Calu3 (cell line): ENCODE results near the gene RNF227. TPM values are rescaled to one million over a fixed set of nuclear protein-coding genes. Genes with fewer than 3 reads are reported as not detected.

Experiments used
- BruUV-seq: library from RNA; stranded (reverse); fragments of 400-500 nt; replicated peaks from 2 replicates; lab custom pipeline; 2021; lab: Mats Ljungman, UMichigan
- CTCF ChIA-PET: fragments of 300-600 bp; sonication (Branson Sonifier 250); formaldehyde crosslinking; loops from one replicate; lab custom pipeline; 2022; ENCODE audit warnings: antibody characterized with exemption; lab: Charles Lee
- DNase-seq: peaks from one replicate; pipeline ENCODE4 v3.0.0; 2022
- H3K27ac Mint-ChIP-seq: one replicate; pipeline ENCODE4 v1.8.0; 2022; ENCODE audit warnings: mixed read lengths; ENCODE audit not compliant: unreplicated experiment
- H3K27me3 Mint-ChIP-seq: one replicate; pipeline ENCODE4 v1.8.0; 2022; ENCODE audit warnings: mixed read lengths; ENCODE audit not compliant: unreplicated experiment
- H3K36me3 Mint-ChIP-seq: one replicate; pipeline ENCODE4 v1.8.0; 2022; ENCODE audit warnings: mild to moderate bottlenecking, moderate library complexity, mixed read lengths; ENCODE audit not compliant: insufficient read depth, unreplicated experiment
- H3K4me1 Mint-ChIP-seq: one replicate; pipeline ENCODE4 v1.8.0; 2022; ENCODE audit warnings: mild to moderate bottlenecking, low read depth, mixed read lengths; ENCODE audit not compliant: unreplicated experiment
- H3K4me3 Mint-ChIP-seq: one replicate; pipeline ENCODE4 v1.8.0; 2022; ENCODE audit warnings: mild to moderate bottlenecking, low read depth, moderate library complexity, mixed read lengths; ENCODE audit not compliant: unreplicated experiment
- H3K9me3 Mint-ChIP-seq: one replicate; pipeline ENCODE4 v1.8.0; 2022; ENCODE audit warnings: low read depth, mixed read lengths; ENCODE audit not compliant: unreplicated experiment
- intact Hi-C: fragments of 100-400 bp; cut with micrococcal nuclease; formaldehyde crosslinking; loops from one replicate; pipeline ENCODE4 v1.10.0; 2022; ENCODE audit not compliant: unreplicated experiment
- total RNA-seq: library from RNA; stranded (reverse); gene quantifications from 2 replicates; pipeline ENCODE4 v1.2.3, GENCODE V29; 2022
- TF ChIP-seq, protein P1 (sequence below): fragments of 200-600 bp; IDR thresholded peaks from one replicate; pipeline ENCODE4 v1.8.0; 2022; ENCODE audit warnings: antibody characterized with exemption; ENCODE audit not compliant: unreplicated experiment

The RNF227 gene
- total RNA-seq, 1 experiment from 2014 or later, result 2.0 TPM

- intact Hi-C loops, result loop anchor here (10.0 kb wide), 1 partner anchor 53 kb away; the partner anchor contains the start of genes CNTROB and TRAPPC1
These were observed 34.0 kb downstream of the RNF227 start for GRCh38 chr17:7882068-7882467.

GRCh38 chr17:7881276-7882054 is 34.6 kb downstream of the RNF227 start:
- CTCF ChIA-PET, result no interaction called here
- no peak for DNase-seq
- H3K9me3 Mint-ChIP-seq, result no peaks in the 10 kb centered on the region
- H3K27ac Mint-ChIP-seq, result no peak overlapping the region
- TF ChIP-seq, protein P1, sequence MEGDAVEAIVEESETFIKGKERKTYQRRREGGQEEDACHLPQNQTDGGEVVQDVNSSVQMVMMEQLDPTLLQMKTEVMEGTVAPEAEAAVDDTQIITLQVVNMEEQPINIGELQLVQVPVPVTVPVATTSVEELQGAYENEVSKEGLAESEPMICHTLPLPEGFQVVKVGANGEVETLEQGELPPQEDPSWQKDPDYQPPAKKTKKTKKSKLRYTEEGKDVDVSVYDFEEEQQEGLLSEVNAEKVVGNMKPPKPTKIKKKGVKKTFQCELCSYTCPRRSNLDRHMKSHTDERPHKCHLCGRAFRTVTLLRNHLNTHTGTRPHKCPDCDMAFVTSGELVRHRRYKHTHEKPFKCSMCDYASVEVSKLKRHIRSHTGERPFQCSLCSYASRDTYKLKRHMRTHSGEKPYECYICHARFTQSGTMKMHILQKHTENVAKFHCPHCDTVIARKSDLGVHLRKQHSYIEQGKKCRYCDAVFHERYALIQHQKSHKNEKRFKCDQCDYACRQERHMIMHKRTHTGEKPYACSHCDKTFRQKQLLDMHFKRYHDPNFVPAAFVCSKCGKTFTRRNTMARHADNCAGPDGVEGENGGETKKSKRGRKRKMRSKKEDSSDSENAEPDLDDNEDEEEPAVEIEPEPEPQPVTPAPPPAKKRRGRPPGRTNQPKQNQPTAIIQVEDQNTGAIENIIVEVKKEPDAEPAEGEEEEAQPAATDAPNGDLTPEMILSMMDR, result no peak
- H3K4me3 Mint-ChIP-seq, result no peak overlapping the region
- BruUV-seq, result no TSS peak
- no peaks in the 10 kb centered on the region for H3K27me3 Mint-ChIP-seq
- H3K4me1 Mint-ChIP-seq, result no peaks in the 10 kb centered on the region
- intact Hi-C loops, result loop anchor here (10.0 kb wide), 1 partner anchor 53 kb away; the partner anchor contains the start of genes CNTROB and TRAPPC1
- H3K36me3 Mint-ChIP-seq, result peaks cover 10% of the 10 kb centered on the region

More at GRCh38 chr17:7882068-7882467, 34.0 kb downstream of the RNF227 start:
- H3K4me3 Mint-ChIP-seq, result no peak overlapping the region
- H3K36me3 Mint-ChIP-seq, result peaks cover 10% of the 10 kb centered on the region
- no TSS peak for BruUV-seq
- H3K9me3 Mint-ChIP-seq, result no peaks in the 10 kb centered on the region
- DNase-seq, result no peak
- H3K4me1 Mint-ChIP-seq, result no peaks in the 10 kb centered on the region
- CTCF ChIA-PET, result no interaction called here
- no peaks in the 10 kb centered on the region for H3K27me3 Mint-ChIP-seq
- H3K27ac Mint-ChIP-seq, result no peak overlapping the region
- TF ChIP-seq, protein P1, result no peak

DNA sequence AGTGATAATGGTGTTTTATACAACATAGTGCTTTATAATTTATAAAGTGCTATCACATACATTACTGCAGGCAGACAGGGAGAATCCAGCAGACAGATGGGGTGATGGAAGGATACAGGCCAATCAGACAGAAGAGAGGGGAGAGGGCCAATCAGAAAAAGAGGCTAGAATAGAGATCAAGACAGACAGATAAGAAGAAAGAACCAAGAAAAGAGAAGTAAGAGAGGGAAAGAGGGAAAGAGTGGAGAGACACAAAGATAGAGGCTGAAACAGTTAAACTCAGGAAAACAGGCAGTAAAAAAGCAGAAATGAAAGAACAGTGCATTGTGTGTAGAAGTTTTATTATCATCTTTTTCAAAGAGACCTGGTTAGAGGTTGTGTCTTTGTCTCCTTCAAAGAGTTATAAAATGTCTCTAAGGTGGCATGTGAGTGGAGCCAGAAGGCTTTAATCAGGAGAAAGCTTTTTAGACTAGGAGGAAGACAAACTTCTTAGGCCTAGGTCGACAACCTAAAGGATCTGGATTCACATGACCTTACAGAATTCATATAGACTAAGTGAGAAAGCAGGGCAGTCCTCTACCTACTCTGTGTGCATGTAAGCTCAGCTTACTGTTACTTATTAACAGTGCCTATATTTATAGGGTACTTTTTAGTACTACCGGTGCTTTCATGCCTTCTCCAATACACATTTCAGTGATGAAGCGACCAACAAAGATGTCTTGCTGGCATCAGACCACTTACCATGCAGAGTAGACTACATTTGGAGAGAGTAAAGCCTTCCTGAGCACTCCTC is 35.8 kb downstream of the RNF227 start:
- TF ChIP-seq, protein P1, result no peak
- Mint-ChIP-seq H3K27ac (no peak overlapping the region), H3K4me1 (no peaks in the 10 kb centered on the region), H3K36me3 (peaks cover 10% of the 10 kb centered on the region), H3K4me3 (no peak overlapping the region), H3K9me3 (no peaks in the 10 kb centered on the region), H3K27me3 (no peaks in the 10 kb centered on the region)
- intact Hi-C loops, result loop anchor here (10.0 kb wide), 1 partner anchor 55 kb away; the partner anchor contains the start of genes CNTROB and TRAPPC1
- no peak for DNase-seq
- BruUV-seq, result no TSS peak
- CTCF ChIA-PET, result no interaction called here

GRCh38 chr17:7878234-7878633 is 37.9 kb downstream of the RNF227 start:
- no TSS peak for BruUV-seq
- Mint-ChIP-seq H3K36me3 (no peaks in the 10 kb centered on the region), H3K4me3 (no peak overlapping the region), H3K9me3 (no peaks in the 10 kb centered on the region), H3K27me3 (no peaks in the 10 kb centered on the region), H3K27ac (no peak overlapping the region), H3K4me1 (no peaks in the 10 kb centered on the region)
- DNase-seq, result no peak
- TF ChIP-seq, protein P1, result no peak
- intact Hi-C loops, result no loop called here
- CTCF ChIA-PET, result no interaction called here
